COLO668 (cell line): ENCODE data around the gene NEMP2.
A peak's percentile ranks its signal among the peaks of the same experiment; 100 is the strongest.
"Not testable (repeated sequence)": the region's sequence is repeated elsewhere in the genome, so short reads cannot be mapped to it uniquely, and the experiment has no call there.

Source experiments
- DNase-seq: peaks from one replicate; lab custom pipeline; 2025; ENCODE audit not compliant: unreplicated experiment; lab: John Stamatoyannopoulos, UW

The NEMP2 gene

DNA sequence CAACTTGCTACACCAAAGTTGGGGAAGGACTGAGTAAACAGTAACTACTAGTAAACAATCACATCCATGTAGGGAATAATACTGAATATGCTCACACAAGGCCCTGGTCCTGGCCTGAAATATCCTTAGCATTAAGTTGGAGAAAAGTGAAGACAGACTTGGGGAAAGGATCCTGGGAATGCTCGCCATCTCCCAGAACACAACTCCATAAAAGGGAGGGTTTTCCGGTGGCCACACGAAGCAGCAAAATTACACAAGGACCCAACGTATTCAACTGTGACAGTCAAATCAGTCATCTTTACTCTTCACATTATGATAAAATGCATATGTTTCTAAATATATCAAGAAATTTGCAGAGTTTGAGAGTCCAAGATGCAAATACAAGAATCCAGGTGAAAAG is 7.3 kb downstream of the NEMP2 start:
- DNase-seq: no peak

DNA sequence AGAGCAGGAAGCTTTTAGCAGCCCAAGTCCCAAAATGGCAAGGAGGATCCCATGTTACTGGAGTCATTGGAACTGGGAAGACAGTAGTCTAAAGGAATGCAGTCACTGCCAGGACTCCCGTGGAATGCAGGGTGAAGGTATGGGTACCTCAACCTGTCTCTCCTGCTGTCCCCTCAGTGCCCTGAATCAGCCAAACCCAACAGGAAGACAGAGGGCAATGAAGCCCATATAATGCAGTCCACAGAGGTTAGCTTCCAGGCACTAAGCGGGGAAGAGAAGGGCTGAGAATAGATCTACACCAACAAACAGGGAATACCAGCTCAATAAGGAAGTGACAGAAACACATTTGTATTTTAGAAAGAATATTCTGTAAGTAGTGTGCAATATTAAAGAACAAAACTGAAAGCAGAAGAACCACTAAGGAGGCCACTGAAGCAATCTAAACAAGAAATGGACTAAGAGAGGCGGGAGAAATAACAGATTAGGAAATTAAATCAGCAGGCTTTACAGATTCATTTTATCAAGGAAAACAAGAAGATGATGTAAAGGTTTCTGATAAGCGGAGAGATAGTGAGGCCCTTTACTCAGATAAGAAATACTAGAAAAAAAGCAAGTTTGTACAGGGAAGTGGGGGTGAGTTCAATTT is 8.3 kb downstream of the NEMP2 start:
- DNase-seq: no peak

DNA sequence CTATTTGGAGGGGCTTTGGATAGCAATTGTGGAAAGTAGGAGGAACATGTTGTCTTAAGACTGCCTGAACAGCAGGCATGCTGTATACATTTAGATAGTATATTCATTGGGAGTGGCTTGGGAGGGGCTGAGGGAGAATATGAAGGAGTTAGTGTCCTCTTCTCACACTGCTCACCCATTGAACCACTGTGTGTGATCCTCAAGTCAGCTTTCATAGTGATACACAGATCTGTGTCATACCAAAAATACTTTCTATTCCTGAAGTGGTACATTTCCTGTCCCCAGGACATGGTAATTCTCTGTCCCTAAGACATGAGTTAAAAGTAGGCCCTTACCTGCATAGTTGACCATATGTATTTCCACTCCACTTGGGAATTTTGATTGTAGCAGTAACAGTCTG is 9.6 kb downstream of the NEMP2 start:
- DNase-seq: no peak

DNA sequence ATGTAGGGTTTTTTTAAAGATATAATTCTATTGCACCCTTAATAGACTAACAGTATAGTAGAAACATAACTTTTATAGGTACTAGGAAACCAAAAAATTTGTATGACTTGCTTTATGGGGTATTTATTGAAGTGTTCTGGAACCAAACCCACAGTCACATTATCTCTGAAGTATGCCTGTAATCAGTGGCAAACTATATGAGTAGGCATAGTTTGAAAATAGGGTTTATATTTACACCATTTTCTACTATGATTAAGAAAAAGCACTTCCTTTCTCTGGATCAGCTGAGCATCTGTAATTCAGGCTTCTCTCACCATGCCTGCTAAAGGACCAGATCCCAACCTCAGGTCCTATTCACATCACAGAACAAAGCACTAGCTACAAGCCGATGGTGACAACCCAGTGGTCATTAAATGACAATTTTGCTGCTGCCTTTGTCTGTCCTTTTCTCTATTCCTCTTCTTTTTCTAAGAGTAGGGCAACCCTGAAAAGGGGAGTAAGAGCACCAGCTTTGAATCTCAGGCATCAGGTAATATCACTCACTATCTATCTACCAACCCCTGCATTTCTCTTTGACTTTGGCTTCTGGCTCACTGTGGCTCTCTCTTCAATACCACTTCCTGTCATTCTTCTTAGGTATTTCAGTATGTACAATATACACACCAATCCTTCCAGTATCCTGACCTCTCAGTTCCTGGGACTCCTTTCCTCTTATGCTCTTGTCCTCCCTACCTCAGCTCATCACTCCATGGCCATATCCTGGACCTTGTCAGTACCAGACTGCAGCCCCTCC is 14.4 kb downstream of the NEMP2 start:
- DNase-seq: no peak

DNA sequence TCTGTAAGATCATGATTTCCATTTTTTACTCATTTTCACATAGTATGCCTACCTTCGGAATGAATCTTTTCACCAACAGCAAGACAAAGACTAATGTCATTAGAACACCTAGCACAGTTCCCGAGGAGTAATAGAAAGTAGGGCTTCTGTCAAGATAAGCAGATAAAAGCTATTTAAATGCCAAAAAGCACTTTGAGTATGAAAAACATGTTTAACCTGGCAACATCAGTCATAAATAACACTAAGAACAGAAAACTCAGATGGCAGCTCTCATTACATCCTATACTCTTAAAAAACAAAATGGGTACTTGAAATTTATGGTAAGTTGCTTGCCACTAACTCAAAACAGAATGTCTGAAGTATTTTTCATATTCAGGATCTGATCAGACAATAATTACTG is 17.1 kb downstream of the NEMP2 start:
- DNase-seq: no peak

DNA sequence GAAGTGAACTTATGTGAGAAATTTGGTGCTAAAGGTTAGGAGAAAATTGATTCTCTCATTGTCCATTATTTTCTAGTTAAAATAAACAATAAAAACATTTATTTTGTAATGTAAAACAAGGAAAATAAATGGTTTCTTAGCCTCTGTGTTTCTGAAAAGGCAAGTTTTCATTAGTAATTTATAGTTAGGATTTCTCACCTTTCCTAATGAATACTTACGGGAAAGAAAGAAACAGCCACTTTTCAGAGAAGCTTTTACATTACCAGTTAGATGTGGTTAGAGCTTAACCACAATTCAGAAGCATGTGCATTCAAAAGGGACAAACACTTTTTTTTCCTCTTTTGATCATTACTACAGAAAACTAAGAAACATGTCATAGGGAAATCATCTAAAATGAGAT is 18.8 kb downstream of the NEMP2 start:
- DNase-seq: no peak

DNA sequence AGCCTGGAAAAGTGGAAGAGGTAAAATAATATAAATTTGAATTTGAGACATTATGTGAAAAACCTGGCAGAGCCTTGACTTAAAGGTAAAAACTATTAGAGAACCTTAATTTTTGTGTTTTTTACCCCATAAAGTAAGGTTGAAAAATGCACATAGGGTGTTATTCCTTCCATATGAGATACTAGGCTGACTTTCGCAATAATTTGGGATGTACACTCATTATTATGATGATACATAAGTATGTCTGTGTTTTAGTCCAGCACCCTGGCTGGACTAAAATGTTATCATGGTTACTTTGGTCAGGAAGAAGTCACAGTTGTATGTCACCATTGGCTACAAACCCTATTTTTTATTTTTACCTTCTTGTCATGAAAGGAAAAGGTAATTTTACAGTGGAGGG is 19.8 kb downstream of the NEMP2 start:
- DNase-seq: no peak

DNA sequence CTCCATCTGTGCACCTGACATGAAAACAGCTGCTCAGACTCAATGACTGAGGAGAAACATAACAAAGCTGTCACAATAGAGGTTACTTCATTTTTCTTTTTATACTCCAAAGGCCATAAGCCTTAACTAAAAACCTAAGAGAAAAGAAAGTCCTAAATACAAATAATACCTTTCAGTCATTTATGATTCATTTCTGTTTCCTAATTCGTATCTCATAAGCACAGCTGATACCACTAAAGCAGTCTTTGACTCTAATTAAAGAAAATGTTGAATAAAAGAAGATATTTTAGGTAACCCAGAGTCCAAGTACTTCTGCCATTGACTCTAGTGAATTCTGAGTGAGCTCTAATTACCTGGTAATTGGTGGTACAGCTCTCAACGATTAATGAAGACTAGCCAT is 20.6 kb downstream of the NEMP2 start:
- no peak for DNase-seq

DNA sequence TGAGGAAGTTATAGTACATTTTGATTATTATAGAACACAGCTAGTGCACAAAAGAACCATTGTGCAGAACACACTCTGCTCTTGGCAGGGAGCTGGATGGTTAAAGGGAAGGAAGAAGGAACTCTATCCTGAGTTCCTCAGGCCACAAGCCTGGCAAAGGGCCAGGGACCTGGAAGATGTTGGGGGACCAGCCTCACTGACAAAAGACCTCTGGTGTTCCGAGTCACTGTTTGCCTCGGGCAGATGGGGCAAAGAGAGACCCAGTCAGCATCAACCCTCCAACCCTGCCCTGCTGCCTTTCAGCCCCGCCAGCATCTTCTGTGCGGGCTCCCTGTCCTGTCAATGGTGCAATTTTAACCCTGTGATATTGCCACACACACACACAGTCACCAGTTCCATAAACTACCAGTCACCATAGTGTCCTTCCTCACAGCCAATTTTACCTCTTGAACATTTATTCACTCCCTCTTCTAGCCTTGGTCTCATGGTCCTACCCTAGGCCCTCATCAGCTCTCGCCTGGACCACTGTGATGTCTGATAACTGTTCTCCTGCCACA is 21.9 kb downstream of the NEMP2 start:
- DNase-seq: no peak

DNA sequence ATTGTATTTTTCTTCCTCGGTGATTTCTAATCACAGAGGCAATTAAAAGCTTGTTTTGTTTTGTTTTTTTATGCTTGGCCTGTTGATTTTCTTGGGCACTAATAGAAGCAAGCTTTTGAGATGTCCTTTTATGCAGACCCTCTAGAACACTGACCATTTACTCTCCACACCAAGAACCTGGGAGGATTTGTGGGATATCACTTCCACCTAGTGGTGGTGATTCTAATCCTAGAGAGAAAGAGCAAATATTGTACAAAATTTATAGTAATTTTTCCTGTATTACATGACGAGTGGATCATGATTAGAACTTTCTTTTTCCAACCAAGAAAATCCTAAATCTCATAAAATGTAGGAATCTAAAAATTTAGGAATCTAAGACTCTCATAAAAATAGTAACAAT is 23.4 kb downstream of the NEMP2 start:
- DNase-seq: no peak

DNA sequence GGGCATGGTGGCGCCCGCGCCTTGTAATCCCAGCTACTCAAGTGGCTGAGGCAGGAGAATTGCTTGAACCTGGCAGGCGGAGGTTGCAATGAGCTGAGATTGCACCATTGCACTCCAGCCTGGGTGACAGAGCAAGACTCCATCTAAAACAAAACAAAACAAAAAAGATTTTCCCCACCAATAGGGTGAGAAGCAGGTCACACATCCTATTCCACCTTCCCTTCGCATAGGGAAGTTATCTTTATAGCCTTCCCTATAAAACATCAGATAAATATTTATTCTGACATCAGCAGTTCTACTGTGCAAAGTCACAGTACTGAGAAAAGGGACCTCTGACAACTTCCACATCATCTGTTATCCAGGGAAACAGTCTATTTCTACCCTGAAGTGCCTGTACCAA is 24.6 kb downstream of the NEMP2 start:
- DNase-seq: not testable (repeated sequence)

DNA sequence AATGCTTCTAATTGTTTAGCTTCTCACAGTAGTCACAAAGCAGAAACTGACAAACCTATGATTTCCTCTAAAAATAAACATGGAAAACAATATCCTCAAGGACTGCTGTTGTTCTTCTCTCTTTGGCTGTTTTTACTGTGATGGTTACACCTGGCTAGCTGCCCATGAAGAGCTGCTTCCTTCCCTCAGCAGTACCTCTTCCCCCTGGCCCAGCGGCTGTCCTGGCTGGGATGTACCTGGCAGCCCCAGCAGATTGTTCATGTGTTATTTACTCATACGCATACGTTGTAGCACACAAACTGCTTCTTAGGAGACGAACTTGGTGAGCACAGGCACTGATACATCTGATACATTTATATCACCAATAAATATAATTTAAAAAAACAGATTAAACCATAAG is 27.4 kb downstream of the NEMP2 start:
- DNase-seq: peak; percentile 46

DNA sequence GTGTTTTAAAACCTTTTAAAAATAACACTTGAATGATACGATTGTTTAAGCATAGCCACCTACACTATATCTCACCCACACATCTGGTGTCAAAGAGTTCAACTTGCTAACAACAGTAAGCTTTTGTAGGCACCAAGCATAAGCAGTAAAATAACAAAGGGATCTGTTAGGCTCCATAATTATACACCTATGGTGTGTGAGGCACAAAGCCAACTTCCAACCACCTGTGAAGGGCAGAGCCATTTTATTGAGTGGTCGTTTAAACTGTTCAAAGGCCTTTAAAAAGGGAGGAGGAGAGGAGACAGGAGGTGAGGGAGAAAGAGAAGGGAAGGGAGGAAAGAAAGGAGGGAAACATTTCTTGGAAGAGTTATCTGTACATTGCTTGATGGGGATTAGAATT is 27.9 kb downstream of the NEMP2 start:
- DNase-seq: peak; percentile 10

DNA sequence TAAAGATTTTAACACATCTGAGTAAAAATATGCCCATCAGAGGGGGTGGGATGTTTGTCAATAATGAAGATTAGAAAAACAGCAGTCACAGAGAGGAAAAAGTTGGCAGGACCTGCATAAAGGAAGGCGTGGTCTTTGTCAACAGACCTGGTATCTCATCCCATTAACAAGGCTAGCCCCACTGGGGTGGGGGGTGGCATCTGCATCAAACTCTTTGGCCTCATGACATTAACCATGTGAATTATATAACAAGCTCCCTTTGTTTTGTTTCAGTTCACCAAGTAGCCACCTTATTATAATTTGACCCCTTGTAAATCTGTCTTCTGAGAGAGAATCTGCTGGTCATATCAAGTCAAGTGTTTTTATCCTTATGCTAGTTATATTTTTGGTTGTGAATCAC is 28.8 kb downstream of the NEMP2 start:
- DNase-seq: no peak

DNA sequence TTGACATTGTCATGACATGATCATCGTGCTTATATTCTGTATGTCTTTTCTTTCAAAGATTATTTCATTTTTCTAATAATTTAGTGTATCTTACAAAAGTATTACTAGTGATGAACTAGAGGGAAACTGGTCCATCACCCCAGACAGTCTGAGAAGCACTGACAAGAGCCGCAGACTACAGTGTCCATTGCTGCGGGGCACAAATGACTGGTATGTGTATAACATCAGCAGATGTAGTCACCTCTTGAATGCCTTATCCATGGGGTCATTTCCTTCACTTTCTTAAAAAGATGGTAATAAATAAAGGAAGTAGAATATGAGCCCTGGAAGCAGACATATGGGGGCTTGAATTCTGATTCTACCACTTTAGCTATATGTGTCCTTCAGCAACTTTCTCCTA is 29.6 kb downstream of the NEMP2 start:
- no peak for DNase-seq

DNA sequence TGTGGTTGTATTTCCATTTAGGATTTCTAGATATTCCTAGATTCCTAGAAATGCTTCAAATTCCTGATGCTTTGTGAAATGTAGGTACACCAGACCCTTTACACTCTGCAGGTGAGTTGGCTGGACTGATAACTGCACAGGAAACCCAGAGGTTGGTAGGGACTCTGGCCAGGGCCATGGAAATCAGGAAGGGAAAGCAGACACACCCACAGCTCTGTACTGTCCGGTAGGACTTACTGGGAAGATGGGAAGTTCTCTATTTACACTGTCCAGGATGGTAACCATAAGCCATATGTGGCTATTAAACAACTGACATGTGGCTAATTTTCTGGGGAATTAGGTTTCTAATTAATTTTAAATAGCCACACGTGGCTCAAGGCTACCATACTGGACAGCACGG is 31.4 kb downstream of the NEMP2 start:
- DNase-seq: no peak

DNA sequence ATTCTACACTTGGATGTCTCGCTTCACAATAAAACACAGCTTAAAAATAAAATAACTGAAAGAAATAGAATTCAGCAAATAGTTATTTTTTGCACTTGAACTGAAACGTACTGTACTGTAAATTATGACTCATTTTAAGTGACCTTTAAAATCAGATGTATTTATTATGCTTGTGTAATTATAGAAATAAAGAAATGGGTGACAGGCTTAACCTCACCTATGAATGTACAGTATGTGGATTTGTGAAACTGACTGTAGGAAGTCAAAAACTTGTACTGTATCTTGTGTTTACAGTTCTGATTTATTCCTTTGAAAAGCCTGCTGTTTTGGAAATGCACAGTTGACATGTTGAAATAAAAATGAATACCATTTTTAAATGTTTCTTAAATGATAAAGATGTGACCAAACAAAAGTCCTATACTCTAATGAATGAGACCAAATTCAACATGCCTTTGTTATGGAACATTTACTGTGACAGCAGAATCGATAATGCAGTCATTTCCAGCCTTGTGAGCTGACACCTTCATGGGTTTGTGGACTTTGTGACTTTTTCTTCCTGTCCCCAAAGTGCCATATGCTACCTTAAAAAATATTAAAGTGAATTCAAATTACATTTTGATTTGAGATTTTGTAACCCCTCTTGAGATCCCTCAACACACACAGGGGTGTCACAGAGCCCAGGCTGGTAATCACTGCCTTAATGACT is 32.7 kb downstream of the NEMP2 start:
- no peak for DNase-seq

DNA sequence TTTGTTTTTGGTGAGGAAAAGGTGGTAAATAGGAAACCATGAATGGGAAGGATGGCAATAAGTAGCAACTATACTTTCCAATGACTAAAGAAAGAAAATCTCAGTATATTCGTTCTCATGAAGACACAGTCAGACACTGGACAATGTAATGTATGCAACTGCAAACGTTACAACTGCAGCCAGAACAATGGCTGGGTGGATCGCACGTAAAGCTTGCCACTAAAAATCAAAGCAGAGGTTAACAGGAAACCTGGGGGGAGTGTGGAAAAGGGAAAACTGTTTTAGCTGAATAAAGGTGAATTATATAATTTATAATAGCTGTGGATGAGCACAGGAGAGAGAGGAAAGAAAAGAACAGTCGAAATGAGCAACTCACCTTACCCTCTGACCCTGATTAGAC is 33.3 kb downstream of the NEMP2 start:
- no peak for DNase-seq

DNA sequence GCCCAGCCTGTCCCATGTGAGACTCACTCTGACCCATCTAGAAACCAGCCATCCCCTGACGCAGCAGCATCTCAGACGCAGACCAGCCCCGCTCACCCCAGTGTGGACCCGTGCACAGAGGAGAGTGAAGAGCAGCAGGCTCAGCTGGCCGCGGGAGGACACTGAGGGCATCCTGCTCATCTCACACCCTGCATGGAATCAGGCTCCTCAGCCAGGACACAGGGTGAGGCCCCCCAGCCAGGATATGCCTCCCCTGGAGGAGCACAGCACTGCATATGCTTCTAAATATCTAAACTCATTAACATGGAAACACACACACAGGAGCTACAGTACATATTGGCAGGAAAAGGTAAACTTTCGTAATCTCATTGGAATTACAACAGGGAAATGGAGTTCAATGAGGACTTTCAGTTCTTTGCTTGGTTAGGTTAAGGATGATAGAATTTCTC is 34.4 kb downstream of the NEMP2 start:
- DNase-seq: no peak

DNA sequence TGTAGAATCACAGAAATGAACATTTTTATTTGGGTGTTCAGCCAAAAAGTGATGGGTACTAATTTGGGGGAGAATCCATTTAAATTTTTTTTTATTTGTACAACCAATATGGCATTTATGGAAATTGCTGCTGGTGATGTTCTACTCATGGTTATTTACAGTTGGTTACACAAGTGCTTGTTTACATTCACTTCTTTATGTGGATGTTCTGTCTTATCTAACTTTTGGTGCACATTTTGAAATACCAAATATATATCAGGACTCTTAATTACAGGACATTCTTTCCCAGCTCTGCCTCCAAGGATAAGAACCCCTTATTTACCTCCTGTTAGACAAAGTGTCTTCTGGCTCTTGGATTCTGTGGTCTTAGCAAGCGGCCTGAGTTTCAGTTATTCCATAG is 35.2 kb downstream of the NEMP2 start:
- DNase-seq: no peak

DNA sequence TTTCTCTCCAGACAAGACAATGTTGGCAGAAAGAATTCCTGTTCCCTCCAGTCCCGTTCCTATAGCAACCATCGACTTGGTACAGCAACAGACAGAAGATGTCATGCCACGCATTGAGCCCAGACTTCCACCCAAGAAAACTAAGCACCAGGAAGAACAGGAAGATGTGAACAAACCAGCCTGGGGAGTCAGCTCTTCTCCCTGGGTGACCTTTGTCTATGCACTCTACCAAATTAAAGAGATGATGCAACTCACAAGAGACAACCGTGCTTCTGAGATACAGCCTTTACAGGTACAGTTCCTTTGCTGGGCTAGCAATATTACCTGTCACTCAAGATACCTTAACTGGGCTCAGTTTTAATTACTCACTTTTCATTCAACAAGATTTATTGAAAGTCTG is 37.1 kb downstream of the NEMP2 start:
- DNase-seq: no peak
